Vagina (tissue), 2 donors: ENCODE results near the gene ESR1.

ENCODE experiments used
- CTCF ChIP-seq, 3 experiments: fragments of 450-650 bp in 2 of 3; fragments of 200-600 bp in 1 of 3; sonication (generic) in 1 of 3; IDR thresholded peaks; one replicate each; pipeline ENCODE4 v1.5.1; 2017 to 2019; ENCODE audit warnings: antibody characterized with exemption in 3 of 3, mild to moderate bottlenecking in 2 of 3, moderate library complexity in 2 of 3
- POLR2A ChIP-seq, 2 donors: fragments of 450-650 bp; IDR thresholded peaks; one replicate each; pipeline ENCODE4 v1.6.1; 2017; ENCODE audit warnings: antibody characterized with exemption in 2 of 2, mild to moderate bottlenecking in 2 of 2, moderate library complexity in 2 of 2
- POLR2AphosphoS5 ChIP-seq, 2 donors: sonication (generic); formaldehyde crosslinking; IDR thresholded peaks; one replicate each; pipeline ENCODE4 v1.9.0; 2017; ENCODE audit warnings: antibody characterized with exemption in 2 of 2, mild to moderate bottlenecking in 2 of 2, low read depth in 1 of 2; ENCODE audit not compliant: insufficient read depth in 1 of 2

GRCh38 chr6:151808371-151809241, 1.1 kb downstream of the ESR1 start:
- TF ChIP-seq CTCF (IDR thresholded peaks at IDR 0.05), result no peak
- TF ChIP-seq POLR2AphosphoS5 (IDR thresholded peaks at IDR 0.05; ENCODE audit: insufficient read depth in 1 of 2, low read depth in 1 of 2), result peak in 1 of 2 donors; percentile 59
- no peak for TF ChIP-seq POLR2A (IDR thresholded peaks at IDR 0.05)
